GF-D8 (cell line): ENCODE data around the gene GLS2.
A peak's percentile ranks its signal among the peaks of the same experiment; 100 is the strongest.
"Not testable (repeated sequence)": the region's sequence is repeated elsewhere in the genome, so short reads cannot be mapped to it uniquely, and the experiment has no call there.

Experiments
- DNase-seq: peaks from one replicate; lab custom pipeline; 2025; lab: John Stamatoyannopoulos, UW

The GLS2 gene

DNA sequence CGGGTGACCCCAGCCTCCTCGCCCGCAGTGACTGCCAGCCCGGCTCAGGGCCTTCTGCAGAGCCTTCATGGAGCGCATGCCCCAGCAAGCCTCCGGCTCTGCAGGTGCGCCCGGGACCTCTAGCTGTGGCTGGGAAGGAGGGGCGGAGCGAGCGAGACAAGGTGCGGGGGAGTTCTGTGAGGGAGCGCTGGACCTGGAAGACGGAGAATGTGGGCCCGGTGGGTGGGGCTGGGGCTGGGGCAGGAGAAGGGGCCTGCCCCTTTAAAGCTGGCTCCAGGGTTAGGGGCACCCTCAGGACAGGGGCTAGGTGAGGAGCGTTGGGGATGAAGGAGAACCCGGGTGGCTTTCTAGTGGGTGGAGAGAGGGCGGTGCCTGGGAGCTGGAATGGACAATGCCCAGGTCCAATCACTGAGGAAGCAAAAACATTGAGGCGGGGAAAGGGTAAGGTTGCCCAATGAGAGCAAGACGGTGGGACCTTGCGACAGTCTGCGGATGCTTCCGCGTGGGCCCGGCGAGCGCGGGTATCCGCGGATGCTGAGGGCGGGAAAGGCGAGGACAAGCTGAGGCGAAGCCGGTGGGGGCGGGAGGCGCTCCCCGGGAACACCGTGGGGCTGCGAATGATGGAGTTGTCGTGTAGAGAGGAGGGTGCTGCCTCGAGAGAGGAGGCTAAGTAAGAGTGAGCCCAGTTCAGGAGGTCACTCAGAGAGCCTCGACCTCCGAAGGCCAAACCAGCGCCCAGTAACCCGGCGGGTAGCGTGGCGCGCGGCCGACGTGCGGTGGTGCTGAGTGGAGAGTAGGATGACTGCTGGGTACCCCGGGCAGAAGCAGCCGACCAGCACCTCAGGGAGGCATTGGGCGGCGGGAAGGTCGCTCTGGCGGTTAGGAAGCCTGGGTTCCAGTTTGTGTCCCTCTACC is at the start of gene GLS2:
Gene GLS2 (minus strand): TSS at position 121 of the 915 bp plus-strand sequence. CDS start 43 bp downstream, at position 78.
- DNase-seq, result no peak

DNA sequence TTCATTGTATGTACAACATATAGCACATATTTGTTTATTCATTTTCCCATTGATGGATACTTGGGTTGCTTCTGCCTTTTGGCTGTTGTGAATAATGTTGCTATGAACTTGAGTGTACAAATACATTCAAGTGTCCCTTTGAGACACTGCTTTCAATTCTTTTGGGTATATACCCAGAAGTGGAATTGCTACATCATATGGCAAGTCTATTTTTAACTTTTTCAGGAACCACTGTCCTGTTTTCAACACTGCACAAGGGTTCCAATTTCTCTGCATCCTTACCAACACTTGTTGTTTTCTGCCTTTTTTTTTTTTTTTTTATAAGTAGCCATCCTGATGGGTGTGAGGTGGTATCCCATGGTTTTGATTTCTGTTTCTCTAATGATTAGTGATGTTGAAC is 49.6 kb upstream of the GLS2 start:
- no peak for DNase-seq

DNA sequence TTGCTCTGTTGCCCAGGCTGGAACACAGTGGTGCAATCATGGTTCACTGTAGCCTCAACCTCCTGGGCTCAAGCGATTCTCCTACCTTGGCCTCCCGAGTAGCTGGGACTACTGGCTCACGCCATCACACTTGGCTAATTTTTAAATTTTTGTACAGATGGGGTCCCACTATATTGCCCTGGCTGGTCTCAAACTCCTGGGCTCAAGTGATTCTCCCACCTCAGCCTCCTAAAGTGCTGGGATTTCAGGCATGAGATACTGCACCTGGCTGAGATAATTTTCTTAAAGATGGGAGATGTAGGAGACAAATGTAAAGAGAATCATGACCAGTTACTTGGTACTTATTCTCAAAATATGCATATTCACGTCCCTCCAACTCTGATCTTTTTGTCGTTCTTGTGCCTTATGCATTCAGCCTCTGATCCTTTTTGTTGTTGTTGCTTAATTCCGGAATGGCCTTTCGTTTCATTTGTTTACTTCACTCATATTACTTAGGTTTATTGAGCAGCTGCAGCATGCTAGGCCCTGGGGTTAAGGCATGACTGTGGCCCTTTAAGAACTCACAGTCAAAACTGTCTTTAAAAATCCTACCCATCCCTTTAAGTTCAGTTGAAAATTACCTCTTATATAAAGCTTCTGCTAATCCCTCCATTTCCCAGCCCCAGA is 42.6 kb upstream of the GLS2 start:
- no peak for DNase-seq

DNA sequence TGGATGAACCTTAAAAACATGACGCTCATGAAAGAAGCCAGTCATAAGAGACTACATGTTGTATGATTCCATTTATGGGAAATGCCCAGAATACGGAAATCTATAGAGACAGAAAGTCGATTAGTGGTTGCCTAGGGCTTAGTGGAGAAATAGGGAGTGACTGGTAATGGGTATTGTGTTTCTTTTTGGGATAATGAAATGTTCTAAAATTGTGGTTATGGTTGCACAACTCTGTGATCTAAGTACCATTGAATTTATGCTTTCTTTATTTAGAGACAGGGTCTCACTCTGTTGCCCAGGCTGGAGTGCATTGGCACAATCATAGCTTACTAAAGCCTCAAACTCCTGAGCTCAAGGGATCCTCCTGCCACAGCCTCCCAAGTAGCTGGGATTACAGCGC is 41.7 kb upstream of the GLS2 start:
- DNase-seq, result no peak

DNA sequence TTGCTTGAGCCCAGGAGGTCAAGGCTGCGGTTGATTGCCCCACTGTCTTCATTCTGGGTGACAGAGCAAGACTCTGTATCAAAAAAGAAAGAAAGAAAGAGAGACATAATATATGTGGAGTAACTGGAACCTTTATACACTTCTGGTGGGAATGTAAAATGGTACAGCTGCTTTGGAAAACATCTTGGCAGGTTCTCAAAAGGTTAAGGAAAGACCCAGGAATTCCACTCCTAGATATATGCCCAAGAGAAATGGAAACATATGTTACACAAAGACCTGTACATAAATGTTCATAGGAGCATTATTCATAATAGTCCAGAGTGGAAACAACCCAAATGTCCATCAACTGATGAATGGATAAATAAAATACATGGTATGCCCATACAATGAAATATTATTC is 40.9 kb upstream of the GLS2 start:
- DNase-seq, result no peak

DNA sequence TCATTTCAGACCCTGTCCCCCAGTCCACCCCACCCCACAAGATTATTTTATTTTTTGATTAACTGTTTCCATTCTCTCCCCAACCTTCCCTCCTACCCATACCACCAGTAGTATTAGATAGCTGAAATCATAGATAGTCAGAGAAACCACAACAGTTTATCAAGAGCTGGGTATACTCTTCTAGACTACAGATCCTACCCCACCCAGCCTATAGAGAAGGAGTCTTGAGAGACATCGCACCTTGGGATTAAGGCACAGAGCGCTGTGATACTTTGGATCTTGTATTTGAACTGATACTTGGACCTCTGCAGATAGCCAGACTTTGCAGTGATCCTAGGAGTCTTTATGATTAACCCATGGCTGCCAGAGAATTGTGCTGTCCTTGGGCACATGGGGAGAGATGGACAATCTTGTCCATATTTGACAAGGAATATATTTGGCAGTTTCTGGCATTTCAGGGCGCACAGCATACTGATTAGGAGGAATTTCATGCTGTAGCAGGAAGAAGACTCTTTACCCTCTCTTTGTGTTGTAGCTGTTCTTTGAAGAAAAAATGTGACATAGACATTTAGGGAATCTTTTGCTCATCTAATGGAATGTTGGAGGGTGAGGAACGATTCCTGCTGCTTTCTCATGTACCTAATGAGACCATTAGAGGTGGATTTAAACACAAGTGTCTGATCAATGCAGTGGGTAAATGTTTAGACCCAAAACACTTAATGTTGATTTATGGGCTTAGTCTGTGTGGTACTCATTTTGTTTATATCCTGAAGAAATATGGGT is 34.6 kb upstream of the GLS2 start:
- no peak for DNase-seq

DNA sequence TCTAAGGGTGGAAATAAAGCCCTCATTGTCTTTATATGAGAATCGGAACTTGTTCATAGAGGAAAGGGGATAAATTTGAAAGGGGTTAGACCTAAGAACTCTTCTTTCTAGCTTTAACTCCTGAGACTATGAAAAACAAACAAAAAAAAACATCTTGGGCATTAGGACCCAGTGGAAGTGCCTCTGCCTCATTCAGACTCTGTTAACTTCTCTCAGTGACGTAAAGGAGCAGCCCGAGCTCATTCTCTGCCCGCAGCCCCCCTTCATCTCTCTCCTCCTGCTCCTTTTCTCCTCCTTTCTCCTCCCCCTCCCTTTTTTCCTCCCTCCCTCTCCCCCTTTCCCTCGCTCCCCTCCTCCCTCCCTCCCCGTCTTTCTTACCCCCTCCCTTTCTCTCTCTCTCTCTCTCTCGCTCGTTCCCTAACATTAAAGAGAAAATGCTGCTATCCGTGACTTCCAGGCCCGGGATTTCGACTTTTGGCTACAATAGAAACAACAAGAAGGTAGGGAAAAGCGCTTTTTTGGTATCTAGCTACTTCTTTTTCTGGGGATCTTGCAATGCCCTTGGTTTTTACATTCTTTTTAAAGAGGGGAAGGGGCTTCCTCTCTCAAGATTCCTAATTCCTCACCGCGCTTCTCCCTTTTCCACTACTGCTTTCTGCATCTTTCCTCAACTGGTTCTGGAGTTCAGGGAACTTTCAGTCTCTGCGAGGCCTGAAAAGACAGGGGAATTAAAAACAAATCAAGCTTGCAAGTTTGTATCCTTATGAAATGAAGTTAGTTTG is 33.8 kb upstream of the GLS2 start, which contains the start of gene RBMS2:
Gene RBMS2 (plus strand): TSS at position 231 of the 782 bp plus-strand sequence. CDS start 204 bp downstream, at position 435.
- peak; percentile 18 for DNase-seq

DNA sequence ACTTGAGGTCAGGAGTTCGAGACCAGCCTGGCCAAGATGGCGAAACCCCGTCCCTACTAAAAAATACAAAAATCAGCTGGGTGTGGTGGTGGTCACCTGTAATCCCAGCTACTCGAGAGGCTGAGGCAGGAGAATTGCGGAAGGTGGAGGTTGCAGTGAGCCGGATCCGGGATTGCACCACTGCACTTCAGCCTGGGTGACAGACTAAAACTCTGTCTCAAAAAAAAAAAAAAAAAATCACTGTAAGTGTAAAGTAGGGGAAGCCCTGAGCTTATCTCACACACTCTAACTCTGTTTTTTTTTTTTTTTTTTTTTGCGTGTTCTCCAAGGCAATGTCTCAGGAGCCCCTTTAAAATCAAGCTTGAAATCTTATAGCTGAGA is 33.2 kb upstream of the GLS2 start:
- no peak for DNase-seq

DNA sequence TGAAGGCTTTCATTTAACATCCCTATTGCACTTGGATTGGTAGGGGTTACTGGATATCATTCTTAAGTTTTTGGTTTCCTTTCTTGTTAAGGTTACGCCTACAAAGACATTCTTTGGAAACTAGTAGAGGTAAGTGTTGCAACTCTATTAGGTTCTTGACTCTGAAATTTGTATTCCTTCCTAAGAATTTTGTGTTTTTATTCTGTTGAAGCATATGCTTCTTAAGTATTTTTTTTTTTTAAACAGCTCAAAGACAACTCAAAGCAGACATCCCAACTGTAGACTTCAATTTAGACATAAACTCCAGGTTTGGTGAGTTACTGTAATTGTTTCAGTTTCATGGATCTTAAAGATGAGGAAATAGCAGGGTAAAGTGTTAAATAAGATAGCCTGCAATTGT is 32.5 kb upstream of the GLS2 start:
- DNase-seq, result no peak

DNA sequence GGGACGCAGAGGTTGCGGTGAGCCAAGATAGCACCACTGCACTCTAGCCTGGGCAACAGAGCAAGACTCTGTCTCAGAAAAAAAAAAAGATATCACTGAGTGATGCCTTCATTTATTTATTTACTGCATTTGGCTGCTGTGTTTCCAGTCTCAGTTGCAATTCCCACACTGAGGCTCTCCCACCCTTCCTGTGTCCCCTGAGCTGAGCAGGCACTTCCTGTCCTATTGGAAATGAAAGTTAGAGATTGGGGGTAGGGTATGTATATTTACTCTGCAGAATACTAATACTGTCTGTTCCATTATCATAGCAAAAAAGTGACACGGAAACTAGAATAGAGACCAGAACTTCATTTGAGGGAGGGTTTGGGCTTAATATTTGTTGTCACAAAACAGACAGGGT is 32.1 kb upstream of the GLS2 start:
- DNase-seq, result no peak

DNA sequence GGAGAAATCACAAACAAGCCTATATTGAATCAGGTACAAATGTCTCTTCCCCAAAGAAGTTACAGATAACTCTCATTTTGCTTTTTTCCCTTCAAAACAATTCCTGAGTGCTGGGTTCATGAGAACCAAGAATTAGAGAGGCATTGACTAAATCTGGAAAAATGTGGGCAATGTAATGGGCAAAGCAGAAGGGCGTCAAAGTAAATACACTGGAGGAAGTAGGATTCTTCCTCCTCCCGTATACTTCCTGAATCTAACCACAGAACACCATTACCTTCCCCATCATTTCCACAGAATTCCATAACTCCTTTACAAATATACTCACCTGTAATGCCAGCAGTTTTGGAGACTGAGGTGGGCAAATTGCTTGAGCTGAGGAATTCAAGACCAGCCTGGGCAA is 30.6 kb upstream of the GLS2 start:
- DNase-seq, result no peak

DNA sequence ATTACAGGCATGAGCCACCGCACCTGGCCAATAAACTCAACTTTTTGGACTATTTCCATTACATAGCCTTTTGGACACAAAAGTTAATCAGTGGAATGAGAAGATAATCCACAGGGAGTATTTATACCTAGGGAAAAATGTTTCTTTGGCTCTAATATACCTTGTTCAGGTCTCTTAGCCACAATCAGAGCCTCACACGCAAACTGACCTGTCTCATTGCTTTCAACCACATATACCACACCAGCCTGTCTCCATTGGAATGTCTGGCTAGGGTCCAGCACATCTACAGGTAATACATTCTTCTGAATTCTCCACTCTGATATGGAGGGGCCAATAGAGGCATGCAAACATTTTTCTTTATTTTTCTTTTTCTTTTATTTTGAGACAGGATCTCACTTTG is 29.9 kb upstream of the GLS2 start:
- no peak for DNase-seq

DNA sequence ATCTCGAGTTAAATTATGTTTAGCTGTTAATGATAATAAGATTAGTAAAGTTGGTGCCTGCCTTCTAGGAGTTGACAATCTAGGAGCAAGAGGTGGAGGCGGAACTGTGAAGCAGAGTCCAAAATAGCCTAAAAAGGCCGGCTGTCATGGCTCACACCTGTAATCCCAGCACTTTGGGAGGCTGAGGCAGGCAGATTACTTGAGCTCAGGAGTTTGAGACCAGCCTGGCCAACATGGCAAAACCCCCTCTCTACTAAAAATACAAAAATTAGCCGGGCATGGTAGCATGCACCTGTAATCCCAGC is 26.0 kb upstream of the GLS2 start:
- not testable (repeated sequence) for DNase-seq

DNA sequence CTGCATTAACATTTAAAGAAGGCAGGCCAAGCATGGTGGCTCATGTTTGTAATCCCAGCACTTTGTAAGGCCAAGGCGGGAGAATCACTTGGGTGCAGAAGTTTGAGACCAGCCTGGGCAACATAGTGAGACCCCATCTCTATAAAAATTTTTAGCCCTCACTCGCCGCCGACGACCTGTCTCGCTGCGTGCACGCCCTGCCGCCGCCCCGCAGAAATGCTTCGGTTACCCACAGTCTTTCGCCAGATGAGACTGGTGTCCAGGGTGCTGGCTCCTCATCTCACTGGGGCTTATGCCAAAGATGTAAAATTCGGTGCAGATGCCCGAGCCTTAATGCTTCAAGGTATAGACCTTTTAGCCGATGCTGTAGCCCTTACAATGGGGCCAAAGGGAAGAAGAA is 22.8 kb upstream of the GLS2 start:
- no peak for DNase-seq

DNA sequence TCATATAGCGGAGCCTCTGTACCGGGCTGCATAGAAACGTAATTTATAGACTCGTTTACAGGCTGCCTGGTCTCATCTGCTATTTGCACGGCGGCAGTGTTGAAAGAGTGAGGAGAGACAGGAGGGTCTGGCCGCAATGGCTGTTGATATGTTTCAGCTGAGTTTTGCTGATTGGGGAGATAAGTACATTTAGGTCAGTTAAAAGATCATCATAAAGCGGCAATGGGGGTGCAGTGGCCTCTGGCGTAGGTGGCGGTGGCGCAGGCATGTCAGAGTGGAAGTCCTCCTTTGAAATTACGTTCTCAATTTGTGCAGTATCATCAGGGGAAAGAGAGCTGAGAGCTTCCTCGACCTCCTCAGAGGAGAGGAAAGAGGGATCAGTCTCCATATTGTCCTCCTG is 11.9 kb upstream of the GLS2 start:
- DNase-seq, result not testable (repeated sequence)

DNA sequence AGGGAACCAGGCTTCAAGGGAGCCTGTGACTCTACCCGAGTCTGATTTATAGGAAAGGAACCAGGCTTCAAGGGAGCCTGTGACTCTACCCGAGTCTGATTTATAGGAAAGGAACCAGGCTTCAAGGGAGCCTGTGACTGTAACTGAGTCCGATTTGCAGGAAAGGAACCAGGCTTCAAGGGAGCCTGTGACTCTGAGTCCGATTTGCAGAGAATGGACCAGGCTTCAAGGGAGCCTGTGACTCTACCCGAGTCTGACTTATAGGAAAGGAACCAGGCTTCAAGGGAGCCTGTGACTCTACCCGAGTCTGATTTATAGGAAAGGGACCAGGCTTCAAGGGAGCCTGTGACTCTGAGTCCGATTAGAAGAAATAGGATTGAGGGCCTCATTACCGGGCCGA is 11.5 kb upstream of the GLS2 start:
- DNase-seq, result not testable (repeated sequence)

DNA sequence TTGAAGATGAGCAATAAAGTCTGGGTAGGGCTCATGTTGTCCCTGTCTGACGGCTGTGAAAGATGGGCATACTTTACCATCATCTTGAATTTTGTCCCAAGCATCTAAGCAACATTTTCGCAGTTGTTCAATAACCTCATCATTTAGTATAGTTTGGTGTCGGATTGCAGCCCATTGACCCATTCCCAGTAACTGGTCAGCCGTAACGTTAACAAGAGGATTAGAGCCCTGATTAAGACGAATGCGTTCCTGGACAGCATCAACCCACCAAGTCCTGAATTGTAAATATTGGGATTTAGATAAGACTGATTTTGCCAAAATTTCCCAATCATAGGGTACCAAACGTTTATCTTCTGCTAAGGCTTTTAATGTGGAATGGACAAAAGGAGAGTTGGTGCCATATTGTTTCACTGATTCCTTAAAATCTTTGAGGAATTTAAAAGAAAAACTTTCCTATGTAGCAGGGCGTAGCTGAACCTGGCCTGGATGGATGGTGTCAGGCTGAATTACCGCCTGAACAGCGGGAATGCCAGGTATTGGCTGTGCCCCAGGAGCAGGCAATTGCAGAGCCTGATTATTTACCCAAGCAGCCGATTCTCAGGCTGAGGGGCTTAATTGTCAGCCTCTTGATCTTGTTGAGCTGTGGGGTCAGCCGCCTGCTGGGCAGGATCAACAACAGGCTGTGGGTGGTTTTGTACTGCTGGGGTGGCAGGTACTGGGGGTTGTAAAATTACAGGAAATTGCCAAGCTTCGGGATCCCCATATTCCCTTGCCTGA is 10.4 kb upstream of the GLS2 start:
- not testable (repeated sequence) for DNase-seq

DNA sequence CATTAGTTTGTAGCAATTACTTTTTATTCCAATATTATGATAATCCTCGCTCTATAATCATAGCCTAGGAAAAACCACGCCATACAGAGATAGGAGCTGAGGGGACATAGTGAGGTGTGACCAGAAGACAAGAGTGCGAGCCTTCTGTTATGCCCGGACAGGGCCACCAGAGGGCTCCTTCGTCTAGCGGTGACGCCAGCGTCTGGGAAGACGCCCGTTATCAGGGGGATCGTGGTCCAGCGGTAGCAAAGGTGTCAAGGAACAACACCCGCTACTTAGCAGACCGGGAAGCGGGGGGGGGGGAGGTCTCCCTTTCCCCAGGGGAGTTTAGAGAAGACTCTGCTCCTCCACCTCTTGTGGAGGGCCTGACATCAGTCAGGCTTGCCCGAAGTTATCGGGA is 8.7 kb upstream of the GLS2 start:
- not testable (repeated sequence) for DNase-seq

DNA sequence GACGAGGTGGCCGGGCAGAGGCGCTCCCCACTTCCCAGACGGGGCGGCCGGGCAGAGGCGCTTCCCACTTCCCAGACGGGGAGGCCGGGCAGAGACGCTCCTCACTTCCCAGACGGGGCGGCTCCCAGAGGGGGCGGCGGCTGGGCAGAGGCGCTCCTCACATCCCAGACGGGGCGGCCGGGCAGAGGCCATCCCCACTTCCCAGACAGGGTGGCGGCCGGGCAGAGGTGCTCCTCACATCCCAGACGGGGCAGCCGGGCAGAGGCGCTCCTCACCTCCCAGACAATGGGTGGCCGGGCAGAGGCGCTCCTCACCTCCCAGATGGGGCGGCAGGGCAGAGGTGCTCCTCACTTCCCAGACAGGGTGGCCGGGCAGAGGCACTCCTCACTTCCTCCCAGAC is 6.5 kb upstream of the GLS2 start:
- not testable (repeated sequence) for DNase-seq

DNA sequence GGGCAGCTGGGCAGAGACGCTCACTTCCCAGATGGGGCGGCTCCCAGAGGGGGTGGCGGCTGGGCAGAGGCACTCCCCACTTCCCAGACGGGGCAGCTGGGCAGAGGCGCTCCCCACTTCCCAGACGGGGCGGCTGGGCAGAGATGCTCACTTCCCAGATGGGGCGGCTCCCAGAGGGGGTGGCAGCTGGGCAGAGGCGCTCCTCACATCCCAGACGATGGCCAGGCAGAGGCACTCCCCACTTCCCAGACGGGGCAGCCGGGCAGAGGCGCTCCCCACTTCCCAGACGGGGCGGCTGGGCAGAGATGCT is 6.1 kb upstream of the GLS2 start:
- not testable (repeated sequence) for DNase-seq

DNA sequence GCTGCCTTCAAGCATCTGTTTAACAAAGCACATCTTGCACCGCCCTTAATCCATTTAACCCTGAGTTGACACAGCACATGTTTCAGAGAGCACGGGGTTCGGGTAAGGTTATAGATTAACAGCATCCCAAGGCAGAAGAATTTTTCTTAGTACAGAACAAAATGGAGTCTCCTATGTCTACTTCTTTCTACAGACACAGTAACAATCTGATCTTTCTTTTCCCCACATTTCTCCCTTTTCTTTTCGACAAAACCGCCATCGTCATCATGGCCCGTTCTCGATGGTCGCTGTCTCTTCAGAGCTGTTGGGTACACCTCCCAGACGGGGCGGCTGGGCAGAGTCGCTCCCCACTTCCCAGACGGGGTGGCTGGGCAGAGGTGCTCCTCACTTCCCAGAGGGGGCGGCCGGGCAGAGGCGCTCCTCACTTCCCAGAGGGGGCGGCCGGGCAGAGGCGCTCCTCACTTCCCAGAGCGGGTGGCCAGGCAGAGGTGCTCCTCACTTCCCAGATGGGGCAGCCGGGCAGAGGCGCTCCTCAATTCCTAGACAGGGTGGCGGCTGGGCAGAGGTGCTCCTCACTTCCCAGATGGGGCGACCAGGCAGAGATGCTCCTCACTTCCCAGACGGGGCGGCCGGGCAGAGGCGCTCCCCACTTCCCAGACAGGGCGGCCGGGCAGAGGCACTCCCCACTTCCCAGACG is 5.6 kb upstream of the GLS2 start:
- DNase-seq, result not testable (repeated sequence)
